Neural cell (in vitro differentiated cells): ENCODE measurements around the gene KXD1.

Source experiments
- EZH2 ChIP-seq: fragments of 200-600, 300-800 bp; shearing (Covaris generic), sonication (generic); IDR thresholded peaks from 2 replicates; pipeline ENCODE4 v1.6.1; 2014; ENCODE audit warnings: antibody characterized with exemption, low read length, borderline replicate concordance, mild to moderate bottlenecking; ENCODE audit not compliant: insufficient read depth, poor library complexity, severe bottlenecking
- POLR2AphosphoS5 ChIP-seq: IDR thresholded peaks from 2 replicates; pipeline ENCODE4 v1.6.1; 2012
- RAD21 ChIP-seq: fragments of 450-650 bp; conservative IDR thresholded peaks from 2 replicates; pipeline ENCODE4 v1.6.1; 2014; ENCODE audit warnings: antibody characterized with exemption, mild to moderate bottlenecking, moderate library complexity
- TF ChIP-seq, protein P1 (sequence below): fragments of 450-650 bp; IDR thresholded peaks from 2 replicates; pipeline ENCODE4 v1.5.1; 2014; ENCODE audit warnings: antibody characterized with exemption, mild to moderate bottlenecking, moderate library complexity; ENCODE audit not compliant: poor library complexity, severe bottlenecking
- TF ChIP-seq, protein P2 (sequence below): IDR thresholded peaks from 2 replicates; pipeline ENCODE4 v1.6.1; 2012; ENCODE audit warnings: borderline replicate concordance

- no peak for TF ChIP-seq EZH2
- no peak for TF ChIP-seq POLR2AphosphoS5
- TF ChIP-seq, protein P1, sequence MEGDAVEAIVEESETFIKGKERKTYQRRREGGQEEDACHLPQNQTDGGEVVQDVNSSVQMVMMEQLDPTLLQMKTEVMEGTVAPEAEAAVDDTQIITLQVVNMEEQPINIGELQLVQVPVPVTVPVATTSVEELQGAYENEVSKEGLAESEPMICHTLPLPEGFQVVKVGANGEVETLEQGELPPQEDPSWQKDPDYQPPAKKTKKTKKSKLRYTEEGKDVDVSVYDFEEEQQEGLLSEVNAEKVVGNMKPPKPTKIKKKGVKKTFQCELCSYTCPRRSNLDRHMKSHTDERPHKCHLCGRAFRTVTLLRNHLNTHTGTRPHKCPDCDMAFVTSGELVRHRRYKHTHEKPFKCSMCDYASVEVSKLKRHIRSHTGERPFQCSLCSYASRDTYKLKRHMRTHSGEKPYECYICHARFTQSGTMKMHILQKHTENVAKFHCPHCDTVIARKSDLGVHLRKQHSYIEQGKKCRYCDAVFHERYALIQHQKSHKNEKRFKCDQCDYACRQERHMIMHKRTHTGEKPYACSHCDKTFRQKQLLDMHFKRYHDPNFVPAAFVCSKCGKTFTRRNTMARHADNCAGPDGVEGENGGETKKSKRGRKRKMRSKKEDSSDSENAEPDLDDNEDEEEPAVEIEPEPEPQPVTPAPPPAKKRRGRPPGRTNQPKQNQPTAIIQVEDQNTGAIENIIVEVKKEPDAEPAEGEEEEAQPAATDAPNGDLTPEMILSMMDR: no peak
- TF ChIP-seq RAD21: no peak
- TF ChIP-seq, protein P2, sequence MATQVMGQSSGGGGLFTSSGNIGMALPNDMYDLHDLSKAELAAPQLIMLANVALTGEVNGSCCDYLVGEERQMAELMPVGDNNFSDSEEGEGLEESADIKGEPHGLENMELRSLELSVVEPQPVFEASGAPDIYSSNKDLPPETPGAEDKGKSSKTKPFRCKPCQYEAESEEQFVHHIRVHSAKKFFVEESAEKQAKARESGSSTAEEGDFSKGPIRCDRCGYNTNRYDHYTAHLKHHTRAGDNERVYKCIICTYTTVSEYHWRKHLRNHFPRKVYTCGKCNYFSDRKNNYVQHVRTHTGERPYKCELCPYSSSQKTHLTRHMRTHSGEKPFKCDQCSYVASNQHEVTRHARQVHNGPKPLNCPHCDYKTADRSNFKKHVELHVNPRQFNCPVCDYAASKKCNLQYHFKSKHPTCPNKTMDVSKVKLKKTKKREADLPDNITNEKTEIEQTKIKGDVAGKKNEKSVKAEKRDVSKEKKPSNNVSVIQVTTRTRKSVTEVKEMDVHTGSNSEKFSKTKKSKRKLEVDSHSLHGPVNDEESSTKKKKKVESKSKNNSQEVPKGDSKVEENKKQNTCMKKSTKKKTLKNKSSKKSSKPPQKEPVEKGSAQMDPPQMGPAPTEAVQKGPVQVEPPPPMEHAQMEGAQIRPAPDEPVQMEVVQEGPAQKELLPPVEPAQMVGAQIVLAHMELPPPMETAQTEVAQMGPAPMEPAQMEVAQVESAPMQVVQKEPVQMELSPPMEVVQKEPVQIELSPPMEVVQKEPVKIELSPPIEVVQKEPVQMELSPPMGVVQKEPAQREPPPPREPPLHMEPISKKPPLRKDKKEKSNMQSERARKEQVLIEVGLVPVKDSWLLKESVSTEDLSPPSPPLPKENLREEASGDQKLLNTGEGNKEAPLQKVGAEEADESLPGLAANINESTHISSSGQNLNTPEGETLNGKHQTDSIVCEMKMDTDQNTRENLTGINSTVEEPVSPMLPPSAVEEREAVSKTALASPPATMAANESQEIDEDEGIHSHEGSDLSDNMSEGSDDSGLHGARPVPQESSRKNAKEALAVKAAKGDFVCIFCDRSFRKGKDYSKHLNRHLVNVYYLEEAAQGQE: no peak
These were observed 22.6 kb downstream of the KXD1 start for GRCh38 chr19:18580311-18580710.
